ENCODE measurements around the gene EEF2.

GRCh38 chr19:4014541-4015491 lies 29.6 kb upstream of the EEF2 start:
- TF ChIP-seq CTCF (conservative IDR thresholded peaks at IDR 0.05) (no peak), EZH2 (IDR thresholded peaks at IDR 0.05; ENCODE audit: low read depth) (no peak)

Data from PC-9 (cell line).